Stimulated activated CD8-positive, alpha-beta memory T cell treated with anti-CD3 and anti-CD28 coated beads, Interleukin-15, amount 100 ng/mL, for 1 hour (primary cell): ENCODE results near the gene DPP6.

Experiments used
- DNase-seq: peaks from one replicate; pipeline ENCODE4 v3.0.0-alpha.2; 2020; ENCODE audit warnings: low read depth

Gene DPP6

GRCh38 chr7:154832557-154833138 is 780.5 kb downstream of the DPP6 start:
- DNase-seq = no peak

- no peak for DNase-seq
These were observed 783.8 kb downstream of the DPP6 start for GRCh38 chr7:154836021-154836448.

GRCh38 chr7:154837087-154837486 is 784.9 kb downstream of the DPP6 start:
- no peak for DNase-seq

- DNase-seq = no peak
These were observed 785.4 kb downstream of the DPP6 start for GRCh38 chr7:154837622-154838021.

- DNase-seq = no peak
These were observed 787.9 kb downstream of the DPP6 start for GRCh38 chr7:154840086-154840485.

- DNase-seq = no peak
These were observed 789.6 kb downstream of the DPP6 start for GRCh38 chr7:154841731-154842331.

- no peak for DNase-seq
These were observed 790.4 kb downstream of the DPP6 start for GRCh38 chr7:154842591-154842990.

- DNase-seq = no peak
These were observed 791.6 kb downstream of the DPP6 start for GRCh38 chr7:154843670-154844237.

- no peak for DNase-seq
These were observed 792.3 kb downstream of the DPP6 start for GRCh38 chr7:154844499-154844898.

GRCh38 chr7:154844955-154845354 is 792.8 kb downstream of the DPP6 start:
- DNase-seq = no peak

GRCh38 chr7:154848464-154848863 is 796.3 kb downstream of the DPP6 start:
- DNase-seq = no peak

- no peak for DNase-seq
These were observed 800.0 kb downstream of the DPP6 start for GRCh38 chr7:154852205-154852604.

GRCh38 chr7:154853063-154853726 is 801.0 kb downstream of the DPP6 start:
- DNase-seq = no peak

- DNase-seq = no peak
These were observed 801.5 kb downstream of the DPP6 start for GRCh38 chr7:154853727-154854095.

- no peak for DNase-seq
These were observed 802.6 kb downstream of the DPP6 start for GRCh38 chr7:154854836-154855235.

- no peak for DNase-seq
These were observed 803.2 kb downstream of the DPP6 start for GRCh38 chr7:154855366-154855765.

- no peak for DNase-seq
These were observed 804.5 kb downstream of the DPP6 start for GRCh38 chr7:154856733-154857132.

GRCh38 chr7:154857240-154857639 is 805.0 kb downstream of the DPP6 start:
- DNase-seq = no peak

GRCh38 chr7:154857728-154858681 is 805.8 kb downstream of the DPP6 start:
- no peak for DNase-seq

GRCh38 chr7:154858836-154859537 is 806.8 kb downstream of the DPP6 start:
- DNase-seq = no peak
